GM12892 (cell line): Measurements from ENCODE around the gene TIGD3.

Experiments used
- POLR2A ChIP-seq: IDR thresholded peaks from 2 replicates; pipeline ENCODE4 v1.6.1; 2011; ENCODE audit warnings: low read depth, low read length, control low read depth
- POLR2AphosphoS5 ChIP-seq: IDR thresholded peaks from 2 replicates; pipeline ENCODE4 v1.6.1; 2011; ENCODE audit warnings: low read depth, low read length, control low read depth

GRCh38 chr11:65395961-65396530 lies 41.5 kb downstream of the TIGD3 start:
- no peak for TF ChIP-seq POLR2A
- TF ChIP-seq POLR2AphosphoS5, result no peak
